Spinal cord (tissue), 10 donors: Measurements from ENCODE around the gene DUOXA2. TPM values are rescaled to one million over a fixed set of nuclear protein-coding genes. Genes with fewer than 3 reads are reported as not detected.

ENCODE experiments used
- DNase-seq, 6 donors: peaks; one replicate each; pipeline versions ENCODE4 v3.0.0 to v3.0.0-alpha.2; 2013 to 2015; ENCODE audit warnings: low spot score in 6 of 6, low read depth in 4 of 6
- H3K27ac ChIP-seq: one replicate; pipeline ENCODE4 v1.5.1; 2013; ENCODE audit warnings: low read depth, low read length, control low read depth
- H3K27me3 ChIP-seq: one replicate; pipeline ENCODE4 v1.6.1; 2013; ENCODE audit warnings: low read length; ENCODE audit not compliant: control insufficient read depth, insufficient read depth
- H3K36me3 ChIP-seq: one replicate; pipeline ENCODE4 v1.6.1; 2013; ENCODE audit warnings: low read length; ENCODE audit not compliant: control insufficient read depth, insufficient read depth
- H3K4me1 ChIP-seq: one replicate; pipeline ENCODE4 v1.6.1; 2013; ENCODE audit warnings: low read length; ENCODE audit not compliant: control insufficient read depth, insufficient read depth
- H3K4me3 ChIP-seq: one replicate; pipeline ENCODE4 v1.5.1; 2013; ENCODE audit warnings: low read depth, low read length, control low read depth
- H3K9me3 ChIP-seq: one replicate; pipeline ENCODE4 v1.6.1; 2013; ENCODE audit warnings: low read length; ENCODE audit not compliant: control insufficient read depth, insufficient read depth
- WGBS: methylation state at CpG from one replicate; pipeline ENCODE4 v1.1.5; 2013; ENCODE audit warnings: missing lambda C conversion rate; ENCODE audit not compliant: insufficient coverage; 5-methylcytosine and 5-hydroxymethylcytosine counted together
- polyA plus RNA-seq, 2 donors: library from polyadenylated mRNA; unstranded; fragments of 120-200 nt; gene quantifications; one replicate each; pipeline ENCODE4 v1.2.1, GENCODE V29; 2013; ENCODE audit not compliant: insufficient read length in 2 of 2
- total RNA-seq, 2 donors: library from RNA; depleted of rRNA in 1 of 2; stranded (reverse); fragments of 120-200 nt in 1 of 2; fragments of >200 nt in 1 of 2; gene quantifications; one replicate each; pipeline versions ENCODE4 v1.2.3 to v1.2.4, GENCODE V29; 2013 to 2014
- donor health status: healthy.

The DUOXA2 gene
- total and polyA plus RNA-seq, 4 donors, result 0.11 TPM; not detected in 3

- Histone ChIP-seq H3K27ac (no peak overlapping the region), H3K4me1 (peaks cover 1% of the 10 kb centered on the region), H3K27me3 (peaks cover 6% of the 10 kb centered on the region), H3K4me3 (no peak overlapping the region), H3K36me3 (no peaks in the 10 kb centered on the region), H3K9me3 (no peaks in the 10 kb centered on the region)
- 83% methylated on average over 4 of the region's 5 CpGs for WGBS
- no peak for DNase-seq
Observed at GRCh38 chr15:45141386-45141785, 27.3 kb downstream of the DUOXA2 start.

- Histone ChIP-seq H3K27ac (no peak overlapping the region), H3K4me1 (no peaks in the 10 kb centered on the region), H3K27me3 (no peaks in the 10 kb centered on the region), H3K4me3 (no peak overlapping the region), H3K36me3 (no peaks in the 10 kb centered on the region), H3K9me3 (no peaks in the 10 kb centered on the region)
- no peak for DNase-seq
- 94% methylated on average over 5 of the region's 7 CpGs for WGBS
Observed at GRCh38 chr15:45143056-45143455, 28.9 kb downstream of the DUOXA2 start.

GRCh38 chr15:45143946-45144345 lies 29.8 kb downstream of the DUOXA2 start:
- no peak for DNase-seq
- WGBS, result 88% methylated on average over 11 of the region's 11 CpGs

GRCh38 chr15:45144775-45145174 lies 30.6 kb downstream of the DUOXA2 start:
- 67% methylated on average over 8 of the region's 9 CpGs for WGBS
- no peak overlapping the region for H3K4me3 ChIP-seq
- H3K9me3 ChIP-seq, result no peaks in the 10 kb centered on the region
- DNase-seq, result no peak
- H3K27ac ChIP-seq, result no peak overlapping the region
- H3K36me3 ChIP-seq, result no peaks in the 10 kb centered on the region
- no peaks in the 10 kb centered on the region for H3K27me3 ChIP-seq
- no peaks in the 10 kb centered on the region for H3K4me1 ChIP-seq

More at GRCh38 chr15:45143946-45144345, 29.8 kb downstream of the DUOXA2 start:
- H3K27ac ChIP-seq, result no peak overlapping the region
- no peaks in the 10 kb centered on the region for H3K9me3 ChIP-seq
- H3K4me1 ChIP-seq, result no peaks in the 10 kb centered on the region
- H3K36me3 ChIP-seq, result no peaks in the 10 kb centered on the region
- H3K4me3 ChIP-seq, result no peak overlapping the region
- no peaks in the 10 kb centered on the region for H3K27me3 ChIP-seq

GRCh38 chr15:45146405-45146804 lies 32.3 kb downstream of the DUOXA2 start:
- Histone ChIP-seq H3K4me1 (no peaks in the 10 kb centered on the region), H3K36me3 (no peaks in the 10 kb centered on the region), H3K9me3 (no peaks in the 10 kb centered on the region), H3K4me3 (no peak overlapping the region), H3K27ac (no peak overlapping the region), H3K27me3 (no peaks in the 10 kb centered on the region)
- no peak for DNase-seq
- WGBS, result 100% methylated on average over 1 of the region's 4 CpGs

GRCh38 chr15:45147606-45148005 lies 33.5 kb downstream of the DUOXA2 start:
- WGBS, result 100% methylated on average over 3 of the region's 7 CpGs
- H3K27me3 ChIP-seq, result no peaks in the 10 kb centered on the region
- H3K4me1 ChIP-seq, result no peaks in the 10 kb centered on the region
- no peak for DNase-seq
- peaks cover 10% of the 10 kb centered on the region for H3K36me3 ChIP-seq
- no peak overlapping the region for H3K27ac ChIP-seq
- H3K4me3 ChIP-seq, result no peak overlapping the region
- no peaks in the 10 kb centered on the region for H3K9me3 ChIP-seq

GRCh38 chr15:45148076-45149059 lies 34.2 kb downstream of the DUOXA2 start:
- no peak overlapping the region for H3K27ac ChIP-seq
- peaks cover 10% of the 10 kb centered on the region for H3K36me3 ChIP-seq
- H3K27me3 ChIP-seq, result no peaks in the 10 kb centered on the region
- WGBS, result 100% methylated on average over 6 of the region's 12 CpGs
- H3K9me3 ChIP-seq, result no peaks in the 10 kb centered on the region
- H3K4me3 ChIP-seq, result no peak overlapping the region
- no peak for DNase-seq
- H3K4me1 ChIP-seq, result no peaks in the 10 kb centered on the region

- H3K36me3 ChIP-seq, result peaks cover 10% of the 10 kb centered on the region
- H3K27ac ChIP-seq, result no peak overlapping the region
- peaks cover 3% of the 10 kb centered on the region for H3K4me1 ChIP-seq
- no peaks in the 10 kb centered on the region for H3K9me3 ChIP-seq
- DNase-seq, result no peak
- no peak overlapping the region for H3K4me3 ChIP-seq
- no CpG with 5 or more reads among the region's 1 CpG for WGBS
- no peaks in the 10 kb centered on the region for H3K27me3 ChIP-seq
Observed at GRCh38 chr15:45149060-45149459, 34.9 kb downstream of the DUOXA2 start.

GRCh38 chr15:45150481-45150880 lies 36.4 kb downstream of the DUOXA2 start:
- H3K9me3 ChIP-seq, result no peaks in the 10 kb centered on the region
- no peak overlapping the region for H3K4me3 ChIP-seq
- peaks cover 10% of the 10 kb centered on the region for H3K36me3 ChIP-seq
- H3K4me1 ChIP-seq, result peaks cover 5% of the 10 kb centered on the region
- 81% methylated on average over 5 of the region's 6 CpGs for WGBS
- H3K27ac ChIP-seq, result no peak overlapping the region
- no peak for DNase-seq
- H3K27me3 ChIP-seq, result no peaks in the 10 kb centered on the region

- Histone ChIP-seq H3K27me3 (no peaks in the 10 kb centered on the region), H3K36me3 (peaks cover 10% of the 10 kb centered on the region), H3K9me3 (no peaks in the 10 kb centered on the region), H3K4me1 (peaks cover 5% of the 10 kb centered on the region), H3K27ac (no peak overlapping the region), H3K4me3 (no peak overlapping the region)
- 87% methylated on average over 6 of the region's 6 CpGs for WGBS
- DNase-seq, result no peak
Observed at GRCh38 chr15:45150997-45151396, 36.9 kb downstream of the DUOXA2 start.
